AG09319 (cell line): ENCODE data around the gene RRP1.

Source experiments
- DNase-seq: peaks from one replicate; pipeline ENCODE4 v3.0.0-alpha.2; 2010; ENCODE audit warnings: low read depth; ENCODE audit errors: extremely low read depth
- TF ChIP-seq, protein P1 (sequence below): IDR thresholded peaks from 2 replicates; pipeline ENCODE4 v1.5.1; 2011; ENCODE audit warnings: low read depth, mild to moderate bottlenecking, inconsistent platforms, low read length, moderate library complexity

Gene RRP1

GRCh38 chr21:43805275-43805800, 16.0 kb downstream of the RRP1 start:
- TF ChIP-seq, protein P1, sequence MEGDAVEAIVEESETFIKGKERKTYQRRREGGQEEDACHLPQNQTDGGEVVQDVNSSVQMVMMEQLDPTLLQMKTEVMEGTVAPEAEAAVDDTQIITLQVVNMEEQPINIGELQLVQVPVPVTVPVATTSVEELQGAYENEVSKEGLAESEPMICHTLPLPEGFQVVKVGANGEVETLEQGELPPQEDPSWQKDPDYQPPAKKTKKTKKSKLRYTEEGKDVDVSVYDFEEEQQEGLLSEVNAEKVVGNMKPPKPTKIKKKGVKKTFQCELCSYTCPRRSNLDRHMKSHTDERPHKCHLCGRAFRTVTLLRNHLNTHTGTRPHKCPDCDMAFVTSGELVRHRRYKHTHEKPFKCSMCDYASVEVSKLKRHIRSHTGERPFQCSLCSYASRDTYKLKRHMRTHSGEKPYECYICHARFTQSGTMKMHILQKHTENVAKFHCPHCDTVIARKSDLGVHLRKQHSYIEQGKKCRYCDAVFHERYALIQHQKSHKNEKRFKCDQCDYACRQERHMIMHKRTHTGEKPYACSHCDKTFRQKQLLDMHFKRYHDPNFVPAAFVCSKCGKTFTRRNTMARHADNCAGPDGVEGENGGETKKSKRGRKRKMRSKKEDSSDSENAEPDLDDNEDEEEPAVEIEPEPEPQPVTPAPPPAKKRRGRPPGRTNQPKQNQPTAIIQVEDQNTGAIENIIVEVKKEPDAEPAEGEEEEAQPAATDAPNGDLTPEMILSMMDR: no peak
- no peak for DNase-seq

GRCh38 chr21:43806017-43806710, 16.8 kb downstream of the RRP1 start:
- DNase-seq: no peak
- TF ChIP-seq, protein P1: no peak

DNA sequence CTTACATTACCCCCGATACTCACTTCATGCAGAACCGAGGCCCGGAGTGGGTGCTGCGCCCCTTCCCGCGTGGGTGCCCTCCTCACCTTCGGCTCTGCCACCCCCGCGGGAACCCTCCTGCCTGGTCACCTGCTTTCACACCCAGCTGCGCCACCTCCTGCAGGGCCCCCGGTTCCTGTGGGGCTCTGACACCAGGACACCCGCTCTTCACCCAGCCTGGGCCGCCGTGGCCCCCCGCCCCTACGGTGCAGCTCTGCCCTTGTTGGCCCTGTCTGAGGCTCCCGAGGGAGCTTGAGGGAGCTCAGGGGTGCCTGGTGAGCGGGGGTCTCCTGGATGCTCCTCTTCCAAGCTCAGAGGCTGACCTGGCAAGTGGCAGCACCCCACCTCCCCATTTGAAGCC, 19.0 kb downstream of the RRP1 start:
- TF ChIP-seq, protein P1: no peak
- no peak for DNase-seq

- no peak for DNase-seq
- TF ChIP-seq, protein P1: no peak
Measured at GRCh38 chr21:43808832-43809251, 19.5 kb downstream of the RRP1 start.

DNA sequence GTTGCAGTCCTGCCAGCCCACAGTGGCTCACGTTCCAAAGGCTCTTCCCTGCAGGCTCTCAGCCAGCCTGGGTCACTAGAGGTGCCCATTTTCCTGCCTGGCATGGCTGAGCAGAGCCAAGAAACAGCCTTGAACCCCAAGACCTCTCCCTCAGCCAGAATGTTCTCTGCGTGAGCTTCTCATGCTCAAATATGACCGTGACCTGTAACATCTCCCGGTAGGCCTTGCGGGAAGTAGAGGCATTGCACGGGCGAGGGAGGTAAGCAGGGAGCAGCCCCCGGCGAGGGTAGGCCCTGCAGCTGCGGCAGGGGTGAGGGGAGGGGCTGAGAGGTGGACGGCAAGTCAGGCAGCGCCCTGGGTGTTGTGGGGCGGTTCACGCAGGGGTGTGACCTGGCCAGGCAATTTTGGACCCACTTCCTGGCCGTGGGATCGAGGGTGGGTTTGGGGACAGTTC, 20.0 kb downstream of the RRP1 start:
- TF ChIP-seq, protein P1: no peak
- no peak for DNase-seq

- no peak for DNase-seq
- TF ChIP-seq, protein P1: no peak
Measured at GRCh38 chr21:43809853-43810504, 20.6 kb downstream of the RRP1 start.
